GM12892 (cell line): ENCODE data around the gene TPSB2.
"Not testable (repeated sequence)": the region's sequence is repeated elsewhere in the genome, so short reads cannot be mapped to it uniquely, and the experiment has no call there.

Source experiments
- POLR2A ChIP-seq: IDR thresholded peaks from 2 replicates; pipeline ENCODE4 v1.6.1; 2011; ENCODE audit warnings: low read depth, low read length, control low read depth
- POLR2AphosphoS5 ChIP-seq: IDR thresholded peaks from 2 replicates; pipeline ENCODE4 v1.6.1; 2011; ENCODE audit warnings: low read depth, low read length, control low read depth
- TAF1 ChIP-seq: IDR thresholded peaks from 2 replicates; pipeline ENCODE4 v1.6.1; 2011; ENCODE audit warnings: low read depth, mild to moderate bottlenecking, control low read depth, low read length, borderline replicate concordance

GRCh38 chr16:1253701-1254364, 23.8 kb upstream of the TPSB2 start:
- not testable (repeated sequence) for TF ChIP-seq POLR2A, TAF1, POLR2AphosphoS5
